Dedifferentiated amniotic fluid mesenchymal stem cell (primary cell): ENCODE data around the gene NKX3-2.
A peak's percentile ranks its signal among the peaks of the same experiment; 100 is the strongest.

Source experiments
- DNase-seq: peaks from one replicate; pipeline ENCODE4 v3.0.0-alpha.2; 2016; ENCODE audit errors: extremely low spot score

NKX3-2 gene

DNA sequence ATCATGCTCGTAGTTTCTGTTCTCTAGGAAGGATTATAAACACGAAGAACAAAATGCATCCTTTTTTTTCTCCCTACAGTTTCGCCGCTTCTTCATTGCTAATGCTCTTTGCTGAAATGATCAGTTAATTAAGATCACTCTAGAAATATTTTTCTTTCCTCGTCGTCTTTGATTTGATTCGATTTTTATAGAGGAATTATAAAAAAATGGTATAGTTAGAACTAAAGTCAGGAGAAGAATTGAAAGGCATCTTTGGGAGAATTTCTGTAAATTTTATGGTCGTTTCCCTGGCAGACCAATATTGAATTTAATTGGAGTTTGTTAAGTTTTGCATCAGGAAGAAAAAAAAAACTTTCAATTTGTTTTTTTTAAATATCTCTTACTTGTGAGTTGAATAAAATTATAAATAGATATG, 1.1 kb upstream of the NKX3-2 start:
- DNase-seq = no peak

DNA sequence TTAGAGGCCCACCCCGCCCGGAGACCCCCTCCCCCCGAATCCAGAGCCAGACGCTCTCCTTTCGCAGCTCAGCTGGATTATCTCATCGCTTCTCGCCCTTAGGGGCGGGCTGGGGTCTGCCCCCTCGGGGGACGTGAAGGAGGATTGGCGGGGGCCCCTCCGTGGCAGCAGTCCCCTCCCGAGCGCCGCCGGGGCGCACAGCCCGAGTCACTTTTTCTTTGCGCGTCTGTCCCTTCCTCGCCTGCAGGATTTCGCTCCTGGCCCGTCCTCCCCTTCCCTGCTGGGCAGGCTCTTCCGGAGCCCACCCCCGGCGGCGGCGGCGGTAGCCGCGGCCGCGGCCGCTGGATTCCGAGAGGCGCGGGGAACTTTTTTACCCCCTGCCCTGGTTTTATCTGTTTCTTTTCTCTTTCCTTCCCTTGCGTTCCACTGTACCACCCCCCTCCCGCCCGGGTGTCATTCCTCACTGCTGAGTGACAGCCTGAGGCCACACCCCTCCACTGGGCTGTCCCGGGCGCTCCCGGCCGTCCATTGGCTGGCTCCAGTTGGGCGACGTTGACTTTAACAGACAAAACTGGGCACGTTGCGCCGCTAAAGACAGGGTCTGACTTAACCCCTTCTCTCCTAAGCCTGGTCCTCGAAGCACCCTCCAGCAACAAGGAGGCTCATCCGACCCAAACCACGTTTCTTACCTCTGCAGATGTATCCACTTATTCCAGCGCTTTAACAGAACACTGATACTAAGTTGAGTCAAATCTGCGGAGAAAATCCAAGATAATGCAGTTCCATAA, 492 bp upstream of the NKX3-2 start:
- peak; percentile 52 for DNase-seq

GRCh38 chr4:13543032-13543838, 1.1 kb downstream of the NKX3-2 start:
- DNase-seq = no peak

DNA sequence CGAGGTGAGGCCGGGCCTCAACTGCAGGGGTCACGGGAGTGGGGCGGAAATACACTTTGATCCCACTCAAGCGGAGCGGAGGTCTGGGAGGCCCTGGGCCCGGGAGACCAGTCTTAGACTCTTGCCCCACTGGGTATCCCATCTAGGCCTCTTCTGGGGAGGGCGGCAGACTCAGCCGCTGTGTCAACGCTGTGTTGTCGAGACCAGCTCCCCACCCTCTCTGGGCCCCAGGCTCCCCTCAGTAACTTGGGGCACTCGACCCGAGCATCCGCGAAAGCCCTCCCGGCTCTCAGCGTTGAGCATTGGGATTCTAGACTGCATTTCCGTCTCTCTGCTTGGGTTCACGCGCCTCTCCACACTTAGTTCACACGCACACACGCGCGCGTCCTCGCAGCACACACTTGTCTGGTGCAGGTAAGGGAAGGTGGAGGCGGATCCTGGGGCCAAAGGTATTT, 1.7 kb downstream of the NKX3-2 start:
- no peak for DNase-seq

DNA sequence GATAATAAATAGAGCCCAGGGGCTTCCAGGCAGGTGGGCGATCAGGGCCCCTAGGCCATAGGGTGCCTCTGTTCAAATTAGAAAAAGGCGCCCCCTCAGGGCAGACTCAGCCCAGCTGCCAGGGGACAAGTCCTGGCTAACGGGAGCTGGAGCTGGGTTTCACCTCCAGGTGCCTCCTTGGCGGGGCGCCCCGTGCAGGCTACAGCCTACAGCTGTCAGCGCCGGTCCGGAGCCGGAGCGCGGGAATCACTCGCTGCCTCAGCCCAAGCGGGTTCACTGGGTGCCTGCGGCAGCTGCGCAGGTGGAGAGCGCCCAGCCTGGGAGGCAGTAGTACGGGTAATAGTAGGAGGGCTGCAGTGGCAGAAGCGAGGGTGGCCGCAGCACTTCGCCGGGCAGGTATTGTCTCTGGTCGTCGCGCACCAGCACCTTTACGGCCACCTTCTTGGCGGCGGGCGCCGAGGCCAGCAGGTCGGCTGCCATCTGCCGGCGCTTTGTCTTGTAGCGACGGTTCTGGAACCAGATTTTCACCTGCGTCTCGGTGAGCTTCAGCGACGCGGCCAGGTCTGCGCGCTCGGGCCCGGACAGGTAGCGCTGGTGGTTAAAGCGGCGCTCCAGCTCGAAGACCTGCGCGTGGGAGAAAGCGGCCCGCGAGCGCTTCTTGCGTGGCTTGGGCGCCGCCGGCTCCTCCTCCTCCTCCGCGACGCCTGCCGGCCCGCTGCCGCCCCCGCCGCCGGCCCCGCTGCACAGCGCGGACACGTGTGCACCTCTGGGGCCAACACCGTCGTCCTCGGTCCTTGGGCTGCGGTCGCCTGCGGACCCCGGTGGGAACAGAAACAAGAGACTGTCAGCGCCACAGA, 2.4 kb downstream of the NKX3-2 start:
- no peak for DNase-seq

DNA sequence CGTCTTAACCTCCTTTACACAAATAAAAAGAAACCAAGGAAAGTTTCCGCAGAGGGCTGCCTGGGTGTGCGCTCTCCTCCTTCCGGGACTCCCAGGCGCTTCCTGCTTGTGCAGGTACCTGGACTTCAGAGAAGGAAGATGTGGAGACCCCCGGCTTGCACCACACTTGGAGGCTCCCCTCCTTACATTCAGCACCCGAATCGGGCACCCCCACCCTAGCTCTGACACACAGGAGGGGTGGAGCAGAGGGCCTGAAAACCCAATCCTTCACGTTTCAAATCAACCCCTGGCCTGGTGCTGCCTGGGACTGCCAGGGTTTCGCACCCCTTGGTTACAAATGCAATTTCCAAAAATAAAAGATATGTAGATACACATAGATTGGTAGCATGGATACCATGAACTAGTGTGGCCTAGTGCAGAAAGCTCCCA, 3.1 kb downstream of the NKX3-2 start:
- no peak for DNase-seq

GRCh38 chr4:13540446-13541175, 3.7 kb downstream of the NKX3-2 start:
- no peak for DNase-seq

- no peak for DNase-seq
Measured at GRCh38 chr4:13539619-13540445, 4.5 kb downstream of the NKX3-2 start.

DNA sequence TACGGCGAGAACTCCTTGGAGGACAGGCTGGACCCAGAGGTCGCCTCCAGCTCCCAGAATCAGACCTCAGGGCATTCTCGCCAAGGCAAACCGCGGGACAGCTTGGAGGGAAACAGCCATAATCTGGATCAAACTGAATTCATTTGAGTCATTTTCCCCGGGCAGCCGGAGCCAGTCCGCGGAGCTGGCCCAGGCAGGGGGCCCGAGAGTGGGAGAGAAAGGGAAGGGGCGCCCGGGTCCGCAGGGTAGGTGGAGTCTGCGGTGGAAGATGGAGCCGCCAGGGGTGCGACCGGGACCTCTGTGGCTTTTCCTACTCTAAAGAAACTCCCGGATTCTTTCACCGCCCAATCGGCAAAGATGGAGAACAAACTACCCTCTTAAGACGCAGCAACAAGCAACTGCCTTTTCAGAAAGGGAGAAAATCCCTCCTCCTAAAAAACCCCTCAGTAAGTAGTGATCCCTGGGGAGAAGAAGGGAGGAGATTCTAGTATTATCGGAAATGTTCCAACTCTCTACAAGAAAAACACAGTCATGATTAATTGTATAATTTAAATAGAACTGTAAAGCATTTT, 5.2 kb downstream of the NKX3-2 start:
- DNase-seq = no peak

DNA sequence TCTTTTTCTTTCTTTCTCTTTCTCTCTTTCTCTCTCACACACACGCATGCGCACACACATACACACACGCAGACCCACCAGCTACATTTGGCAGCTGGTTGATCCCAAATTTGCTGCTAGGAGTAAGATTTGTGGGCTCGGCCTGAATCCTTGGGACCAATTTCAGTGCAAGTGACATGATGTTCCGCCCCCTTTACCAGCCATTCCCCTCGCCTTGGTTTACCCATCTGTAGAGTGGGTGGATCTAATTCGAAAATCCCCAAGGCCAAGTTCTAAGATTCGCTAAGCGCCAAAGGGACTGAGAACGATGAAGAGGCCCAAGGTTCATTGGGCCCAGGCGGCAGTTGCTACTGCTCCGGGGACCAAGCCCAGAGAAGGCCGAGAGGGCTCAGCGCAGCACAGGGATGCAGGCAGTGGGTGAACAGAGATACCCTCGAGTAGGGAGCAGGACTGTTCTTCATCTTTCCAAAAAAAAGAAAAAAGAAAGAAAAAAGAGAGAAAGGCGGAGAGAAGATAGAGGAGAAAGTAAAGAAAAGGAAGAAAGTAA, 5.8 kb downstream of the NKX3-2 start:
- no peak for DNase-seq

- no peak for DNase-seq
Measured at GRCh38 chr4:13537832-13538177, 6.5 kb downstream of the NKX3-2 start.

- DNase-seq = no peak
Measured at GRCh38 chr4:13537011-13537831, 7.1 kb downstream of the NKX3-2 start.

DNA sequence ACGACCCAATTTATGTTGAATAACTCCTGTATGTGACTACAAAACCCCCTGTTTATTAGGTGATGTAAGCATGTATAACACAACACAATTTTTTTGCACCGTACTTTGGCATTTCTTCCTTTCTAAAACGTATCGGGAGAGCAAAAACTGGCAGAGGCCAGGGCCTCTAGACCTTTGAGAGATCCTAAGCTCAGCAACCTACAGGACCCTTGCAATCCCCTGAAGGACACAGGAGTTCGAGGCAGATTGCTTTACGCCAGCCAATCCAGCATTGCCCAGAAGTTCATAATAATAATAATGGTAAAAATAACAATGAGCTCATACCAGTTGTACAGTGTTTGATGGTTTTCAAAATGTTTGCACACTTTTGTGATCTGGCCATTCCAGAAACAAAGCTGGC, 7.7 kb downstream of the NKX3-2 start:
- DNase-seq = no peak

- no peak for DNase-seq
Measured at GRCh38 chr4:13535708-13536361, 8.5 kb downstream of the NKX3-2 start.

DNA sequence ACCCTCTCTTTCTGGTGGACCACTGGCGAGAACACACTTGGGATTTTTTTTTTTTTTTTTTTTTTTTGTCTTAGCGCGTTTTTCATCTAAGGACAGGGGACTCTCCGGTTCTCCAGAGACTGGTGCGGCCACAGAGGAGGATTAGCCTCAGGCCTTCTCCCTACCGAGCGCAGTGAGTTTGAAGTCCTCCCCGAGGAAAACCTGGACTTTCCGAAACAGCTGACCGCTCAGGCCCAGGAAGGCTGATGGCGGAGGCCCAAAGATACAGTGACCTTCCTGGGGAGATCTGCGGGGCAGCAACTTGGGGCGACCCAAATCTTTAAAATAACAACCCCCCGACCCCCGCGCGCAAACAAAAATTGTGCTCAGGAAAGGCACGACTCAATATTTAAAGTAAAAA, 9.2 kb downstream of the NKX3-2 start:
- DNase-seq = no peak

DNA sequence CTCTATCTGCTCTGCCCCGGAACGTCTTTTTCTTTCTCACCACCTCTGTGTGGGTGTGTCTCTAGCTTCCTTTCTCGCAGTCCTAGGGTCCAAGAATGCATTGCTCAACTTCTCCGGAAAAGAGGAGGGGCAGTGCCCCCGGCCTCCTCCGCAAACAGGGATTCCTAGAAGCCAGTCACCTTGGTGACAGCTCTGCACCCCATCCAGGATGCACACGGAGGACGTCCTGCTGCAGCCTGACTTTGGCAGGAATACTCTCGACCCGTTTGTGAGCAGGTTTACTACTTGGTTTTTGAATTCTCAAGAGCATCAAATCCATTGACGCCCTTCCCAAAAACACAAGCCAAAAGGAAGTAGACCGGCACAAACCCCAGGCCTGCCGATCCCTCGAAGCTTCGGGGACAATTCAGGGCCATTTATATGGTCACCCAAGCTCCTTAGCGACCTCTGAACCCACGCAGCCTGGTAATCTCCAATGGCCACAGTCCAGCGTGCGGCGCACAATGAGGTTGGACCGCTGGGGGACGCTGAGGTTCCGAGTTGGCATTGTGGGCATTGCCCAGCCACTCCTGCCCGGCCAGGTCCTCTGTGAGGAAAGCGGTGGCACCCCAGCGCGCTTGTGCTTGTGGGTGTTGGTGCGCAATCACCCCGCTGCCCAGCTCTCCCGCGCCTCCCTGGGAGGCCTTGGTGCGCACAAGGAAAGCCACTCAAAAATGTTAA, 9.8 kb downstream of the NKX3-2 start:
- DNase-seq = no peak

DNA sequence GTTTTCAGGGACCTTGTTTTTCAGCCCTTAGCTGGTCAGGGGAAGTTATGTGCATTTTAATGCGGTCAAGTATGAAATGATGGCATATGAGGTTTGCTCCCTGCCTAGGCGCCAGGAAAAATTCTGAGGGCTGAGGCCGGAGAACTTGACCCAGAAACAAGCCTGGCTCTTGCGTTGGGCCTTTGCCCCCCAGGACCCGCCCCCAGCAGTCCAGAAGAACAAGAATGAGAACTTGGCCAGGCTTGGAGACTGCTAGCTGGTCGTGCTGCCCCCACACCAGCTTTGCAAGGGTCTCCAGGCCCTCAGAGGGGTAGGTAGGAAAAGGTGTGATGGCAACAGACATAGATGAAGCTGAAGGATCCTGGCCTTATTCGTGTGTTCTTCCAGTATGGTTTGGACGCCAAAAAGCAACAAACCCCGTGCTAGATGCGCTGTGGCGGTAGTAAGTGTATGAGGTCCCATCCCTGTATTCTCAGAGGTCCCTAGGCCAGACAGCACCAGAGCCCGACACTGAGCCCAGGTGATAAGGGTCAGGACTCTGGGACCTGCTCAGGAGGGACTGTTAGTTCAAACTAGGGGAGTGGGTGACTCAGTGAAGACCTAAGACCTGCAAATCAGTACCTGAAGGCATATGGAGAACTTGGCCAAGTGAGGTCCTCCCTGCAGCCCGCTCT, 10.5 kb downstream of the NKX3-2 start:
- DNase-seq = no peak
